NCI-H510A (cell line): ENCODE data around the gene FAM131C.

ENCODE experiments used
- DNase-seq: peaks from one replicate; lab custom pipeline; 2025; lab: John Stamatoyannopoulos, UW

The FAM131C gene

GRCh38 chr1:16099412-16099811 is 26.0 kb upstream of the FAM131C start:
- no peak for DNase-seq

- DNase-seq = no peak
Measured at GRCh38 chr1:16095447-16095846, 22.0 kb upstream of the FAM131C start.

GRCh38 chr1:16094453-16095158 is 21.2 kb upstream of the FAM131C start:
- DNase-seq = no peak

- DNase-seq = no peak
Measured at GRCh38 chr1:16093611-16094010, 20.2 kb upstream of the FAM131C start.

GRCh38 chr1:16092923-16093511 is 19.6 kb upstream of the FAM131C start:
- DNase-seq = no peak

GRCh38 chr1:16092097-16092922 is 18.9 kb upstream of the FAM131C start:
- no peak for DNase-seq

- peak; percentile 78 for DNase-seq
Measured at GRCh38 chr1:16091296-16091695, 17.8 kb upstream of the FAM131C start.

- no peak for DNase-seq
Measured at GRCh38 chr1:16090076-16090826, 16.8 kb upstream of the FAM131C start.

GRCh38 chr1:16088996-16089395 is 15.5 kb upstream of the FAM131C start:
- no peak for DNase-seq

GRCh38 chr1:16088351-16088911 is 15.0 kb upstream of the FAM131C start:
- DNase-seq = no peak

GRCh38 chr1:16087733-16088132 is 14.3 kb upstream of the FAM131C start:
- DNase-seq = no peak

GRCh38 chr1:16085522-16085921 is 12.1 kb upstream of the FAM131C start:
- DNase-seq = no peak

GRCh38 chr1:16083486-16083885 is 10.0 kb upstream of the FAM131C start:
- DNase-seq = no peak

GRCh38 chr1:16082283-16083038 is 9.0 kb upstream of the FAM131C start:
- DNase-seq = peak; percentile 42

- no peak for DNase-seq
Measured at GRCh38 chr1:16081636-16082035, 8.2 kb upstream of the FAM131C start.

GRCh38 chr1:16080422-16081150 is 7.1 kb upstream of the FAM131C start:
- no peak for DNase-seq

- DNase-seq = peak; percentile 65
Measured at GRCh38 chr1:16078925-16079656, 5.6 kb upstream of the FAM131C start.

- DNase-seq = no peak
Measured at GRCh38 chr1:16077406-16078245, 4.2 kb upstream of the FAM131C start.

GRCh38 chr1:16076865-16077238 is 3.4 kb upstream of the FAM131C start:
- DNase-seq = peak; percentile 49
